CD4-positive, alpha-beta T cell treated with Interleukin-21 for 1 hour (primary cell): ENCODE results near the gene CACNB3.
A peak's percentile ranks its signal among the peaks of the same experiment; 100 is the strongest.
"Not testable (repeated sequence)": the region's sequence is repeated elsewhere in the genome, so short reads cannot be mapped to it uniquely, and the experiment has no call there.

Source experiments
- DNase-seq: peaks from one replicate; pipeline ENCODE4 v3.0.0-alpha.2; 2020

The CACNB3 gene

DNA sequence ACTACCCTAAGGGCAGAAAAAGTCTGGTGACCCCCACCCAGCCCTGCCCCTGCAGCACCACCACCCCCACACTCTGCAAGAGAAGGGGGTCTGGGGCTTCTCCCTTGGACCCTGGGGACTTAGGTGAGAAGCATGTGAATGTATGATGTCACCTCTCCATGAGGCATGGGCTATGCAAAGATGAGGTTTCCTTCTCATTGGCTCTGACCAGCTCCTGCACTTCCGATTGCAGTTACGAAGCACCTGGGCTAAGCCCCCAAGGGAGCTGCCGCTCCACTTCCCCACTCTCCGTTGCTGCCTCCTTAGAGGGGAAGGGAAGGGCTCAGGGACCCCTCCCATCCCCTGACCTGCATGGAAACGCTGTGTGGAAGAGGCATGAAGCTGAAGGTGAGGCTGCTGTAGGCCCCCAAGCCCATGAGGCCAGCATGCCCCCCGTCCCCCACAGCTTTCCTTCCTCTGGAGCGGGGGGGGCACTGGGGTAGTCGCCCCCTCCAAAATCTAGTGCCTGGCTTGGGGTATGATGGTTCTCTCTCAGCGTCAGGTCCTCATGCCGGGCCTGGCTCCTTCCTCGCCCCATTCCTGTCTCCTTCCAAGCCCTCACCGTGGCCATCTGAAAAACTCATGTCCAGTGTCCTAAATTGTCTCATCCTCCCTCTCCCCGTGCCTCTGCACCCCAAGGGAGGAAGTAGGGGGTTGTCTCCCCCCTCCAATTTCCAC lies 39.1 kb downstream of the CACNB3 start:
- DNase-seq = no peak

DNA sequence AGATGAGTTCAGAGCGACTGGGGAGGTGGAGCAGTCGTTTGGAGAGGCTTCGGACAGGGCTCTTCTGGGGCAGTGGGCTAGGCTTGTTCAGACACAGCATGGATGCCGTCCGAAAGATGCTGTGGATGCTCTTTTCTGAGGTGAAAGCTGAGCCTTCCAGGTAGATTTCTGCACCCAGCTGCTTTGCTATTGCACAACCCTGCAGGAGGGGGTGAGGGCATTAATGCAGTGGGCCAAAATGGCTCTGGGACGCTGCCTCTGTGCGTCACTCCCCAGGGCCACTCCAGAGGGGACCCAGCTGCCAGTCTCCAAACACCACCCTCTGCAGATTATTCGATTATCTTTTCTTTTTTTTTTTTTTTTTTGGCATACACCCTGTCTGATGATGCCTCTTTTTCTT lies 39.7 kb downstream of the CACNB3 start:
- no peak for DNase-seq

DNA sequence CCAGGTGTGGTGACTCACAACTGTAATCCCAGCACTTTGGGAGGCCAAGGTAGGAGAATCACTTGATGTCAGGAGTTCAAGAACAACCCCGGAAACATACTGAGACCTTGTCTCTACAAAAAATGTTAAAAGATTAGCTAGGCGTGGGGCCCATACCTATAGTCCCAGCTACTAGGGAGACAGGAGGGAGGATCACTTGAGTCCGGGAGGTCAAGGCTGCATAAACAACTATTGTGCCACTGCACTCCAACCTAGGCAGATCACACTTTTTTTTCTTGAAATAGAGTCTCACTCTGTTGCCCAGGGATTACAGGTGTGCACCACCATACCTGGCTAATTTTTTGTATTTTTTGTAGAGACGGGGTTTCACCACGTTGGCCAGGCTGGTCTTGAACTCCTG lies 41.3 kb downstream of the CACNB3 start:
- no peak for DNase-seq

DNA sequence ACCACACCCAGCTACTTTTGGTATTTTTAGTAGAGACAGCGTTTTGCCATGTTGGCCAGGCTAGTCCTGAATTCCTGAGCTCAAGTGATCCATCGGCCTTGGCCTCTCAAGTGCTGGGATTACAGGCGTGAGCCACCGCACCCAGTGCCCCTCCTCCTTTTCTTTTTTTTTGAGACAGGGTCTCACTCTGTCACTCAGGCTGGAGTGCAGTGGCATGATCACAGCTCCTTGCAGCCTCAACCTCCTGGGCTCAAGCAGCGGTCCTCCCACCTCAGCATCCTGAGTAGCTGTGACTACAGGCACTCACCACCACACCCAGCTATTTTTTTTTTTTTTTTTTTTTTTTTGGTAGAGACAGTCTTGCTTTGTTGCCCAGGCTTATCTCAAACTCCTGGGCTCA lies 41.9 kb downstream of the CACNB3 start:
- not testable (repeated sequence) for DNase-seq

DNA sequence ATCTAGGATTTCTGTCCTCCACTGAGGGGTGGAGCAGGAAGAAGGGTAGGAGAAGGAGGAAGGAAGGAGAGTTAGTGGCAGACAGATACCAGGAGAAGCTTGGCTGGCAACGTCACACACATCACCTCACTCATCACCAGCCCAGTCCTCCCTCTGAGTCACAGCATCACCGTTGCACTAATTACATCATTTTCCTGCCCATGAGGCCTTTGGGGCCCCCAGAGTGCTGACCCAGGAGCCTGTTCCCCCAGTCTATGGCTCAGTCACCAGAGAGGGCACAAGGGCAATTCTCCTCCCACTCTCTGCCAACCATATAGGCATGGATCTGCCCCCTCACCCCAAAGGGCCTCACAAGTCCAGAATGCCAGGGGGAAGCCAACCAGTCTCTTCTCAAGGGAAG lies 42.8 kb downstream of the CACNB3 start:
- DNase-seq = no peak

DNA sequence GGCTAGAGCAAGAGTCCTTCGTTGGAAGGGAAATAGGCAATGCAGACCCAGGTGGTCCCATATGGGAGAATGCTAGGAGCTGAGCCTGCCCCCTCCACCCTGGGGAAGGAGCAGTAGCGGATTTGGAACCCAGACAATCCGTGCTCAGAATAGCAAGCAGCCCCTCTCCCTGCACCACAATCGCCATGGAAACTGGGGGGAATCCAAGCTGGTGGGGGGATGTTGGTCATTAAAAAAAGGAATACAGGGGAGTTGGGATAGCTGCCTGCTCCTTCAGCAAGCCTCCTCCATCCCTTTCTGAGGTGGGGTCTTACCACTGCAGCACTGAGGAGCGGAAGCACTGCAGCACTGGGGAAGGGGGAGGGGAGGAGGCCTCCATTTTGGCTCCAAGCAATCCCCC lies 44.5 kb downstream of the CACNB3 start:
- no peak for DNase-seq

DNA sequence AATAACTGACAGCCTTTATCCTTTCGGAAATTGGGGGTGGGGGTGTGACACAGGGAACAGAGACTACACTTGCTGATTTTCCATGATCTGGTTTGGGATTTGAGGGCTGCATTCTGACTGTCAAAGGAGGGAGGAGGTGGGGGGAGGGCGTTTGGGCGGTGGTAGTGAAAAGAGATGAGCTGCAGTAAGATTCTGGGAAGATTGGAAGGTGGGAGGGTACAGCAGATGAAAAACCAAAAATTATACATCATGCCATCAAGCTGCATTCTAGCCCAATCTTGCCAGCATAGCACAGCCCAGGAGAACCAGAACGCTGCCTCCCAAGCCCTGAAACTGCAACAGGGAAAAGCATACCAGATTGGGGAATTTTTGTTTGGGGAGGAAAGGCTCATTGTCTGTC lies 45.0 kb downstream of the CACNB3 start:
- DNase-seq = no peak

DNA sequence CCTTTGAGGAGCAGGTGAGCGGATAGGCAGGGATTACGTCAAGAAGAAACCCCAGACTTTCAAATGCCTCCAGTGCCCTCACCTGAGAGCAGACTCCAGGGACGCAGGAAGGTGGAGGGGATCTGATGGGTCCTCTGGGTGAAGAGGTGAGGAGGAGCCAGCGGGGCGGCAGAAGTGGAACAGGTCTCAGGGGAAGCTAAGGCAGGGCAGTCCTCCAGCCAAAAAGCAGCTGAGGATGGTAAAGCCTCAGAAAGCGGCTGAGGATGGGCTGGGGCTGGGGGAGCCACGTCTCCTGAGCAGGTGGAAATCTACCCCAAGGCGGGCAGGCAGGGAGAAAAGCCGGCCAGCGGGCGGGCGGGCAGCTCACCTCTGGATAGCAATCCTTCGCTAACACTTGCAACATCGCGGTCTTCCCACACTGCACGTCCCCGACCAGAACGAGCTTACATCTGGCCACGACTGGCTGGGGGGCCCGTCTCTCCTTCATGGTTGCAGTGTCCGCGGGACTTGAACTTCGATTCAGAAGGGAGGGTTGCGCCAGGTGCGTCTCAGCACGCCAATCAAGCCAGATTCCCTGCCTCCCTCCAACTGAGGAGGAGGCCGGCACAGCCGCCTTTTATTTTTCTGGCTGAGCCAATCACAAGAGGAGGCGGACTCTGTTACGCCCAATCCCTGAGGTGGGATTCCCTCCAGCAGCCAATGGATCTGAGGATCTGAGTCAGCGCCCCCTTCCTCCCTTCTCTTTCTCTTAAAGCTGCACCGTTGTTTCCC lies 47.2 kb downstream of the CACNB3 start, which contains the start of gene RND1:
TSS of gene RND1 (minus strand) at position 590 of the 771 bp plus-strand sequence. CDS start at position 487, 103 bp downstream.
- peak; percentile 93 for DNase-seq

DNA sequence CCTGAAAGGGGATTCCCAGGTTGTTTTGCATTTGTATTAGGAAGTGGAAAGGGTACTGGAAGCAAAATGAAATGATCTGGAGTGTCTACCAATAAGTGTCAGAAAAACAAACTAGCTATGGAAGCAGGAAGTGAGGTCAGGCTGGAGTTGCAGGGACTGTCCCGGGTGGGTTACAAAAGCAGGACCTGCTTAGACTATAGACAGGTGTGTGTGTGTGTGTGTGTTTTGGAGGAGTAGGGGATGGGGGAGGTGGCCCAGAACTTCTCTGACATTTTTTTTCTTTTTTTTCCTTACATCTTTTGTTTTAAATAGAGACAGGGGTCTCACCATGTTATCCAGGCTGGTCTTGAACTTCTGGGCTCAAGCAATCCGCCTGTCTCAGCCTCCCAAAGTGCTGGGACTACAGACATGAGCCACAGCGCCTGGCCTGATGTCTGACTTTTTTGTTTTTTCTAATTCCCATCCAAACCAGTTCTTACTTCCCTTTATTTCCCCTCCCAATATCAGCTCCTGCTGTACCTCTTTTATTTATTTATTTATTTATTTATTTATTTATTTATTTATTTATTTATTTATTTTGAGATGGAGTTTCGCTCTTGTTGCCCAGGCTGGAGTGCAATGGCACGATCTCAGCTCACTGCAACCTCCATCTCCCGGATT lies 47.9 kb downstream of the CACNB3 start:
- no peak for DNase-seq

DNA sequence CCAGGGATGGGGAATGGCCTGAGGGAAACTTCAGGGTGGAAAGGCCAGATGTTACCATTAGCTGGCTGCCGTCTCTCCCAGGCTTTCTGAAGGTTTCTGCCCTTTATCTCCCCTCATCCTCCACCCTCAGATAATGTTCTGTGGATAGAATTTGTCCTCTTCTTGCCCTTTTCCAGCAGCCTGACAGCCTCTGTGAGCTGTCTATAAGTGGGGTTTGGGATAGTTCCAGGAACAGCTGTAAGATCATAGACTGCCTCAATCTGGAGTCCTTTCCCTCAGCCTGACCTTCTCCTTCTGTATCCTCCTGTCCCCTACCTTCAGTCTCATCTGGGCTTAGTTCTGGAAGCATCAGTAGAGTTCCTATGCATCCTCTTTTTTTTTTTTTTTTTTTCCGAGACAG lies 50.2 kb downstream of the CACNB3 start:
- no peak for DNase-seq

DNA sequence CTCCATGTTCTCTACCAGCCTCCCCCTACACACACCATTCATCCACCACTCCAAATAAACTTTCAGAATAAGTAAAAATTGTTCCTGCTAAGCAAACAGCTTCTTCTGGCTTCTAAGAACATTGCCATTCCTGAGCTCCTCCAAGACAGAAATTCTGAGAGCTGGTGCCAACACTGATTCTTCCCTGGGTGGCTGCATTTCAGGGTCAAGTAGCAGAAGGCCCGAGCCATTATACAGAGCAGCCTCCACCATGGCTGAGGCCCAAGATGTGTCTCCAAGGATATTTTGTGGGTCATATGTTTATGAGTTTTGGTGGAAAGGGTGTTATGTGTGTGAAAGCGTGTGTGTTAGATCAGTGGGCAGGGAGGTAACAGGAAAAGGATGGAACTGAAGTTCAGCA lies 50.9 kb downstream of the CACNB3 start:
- no peak for DNase-seq

DNA sequence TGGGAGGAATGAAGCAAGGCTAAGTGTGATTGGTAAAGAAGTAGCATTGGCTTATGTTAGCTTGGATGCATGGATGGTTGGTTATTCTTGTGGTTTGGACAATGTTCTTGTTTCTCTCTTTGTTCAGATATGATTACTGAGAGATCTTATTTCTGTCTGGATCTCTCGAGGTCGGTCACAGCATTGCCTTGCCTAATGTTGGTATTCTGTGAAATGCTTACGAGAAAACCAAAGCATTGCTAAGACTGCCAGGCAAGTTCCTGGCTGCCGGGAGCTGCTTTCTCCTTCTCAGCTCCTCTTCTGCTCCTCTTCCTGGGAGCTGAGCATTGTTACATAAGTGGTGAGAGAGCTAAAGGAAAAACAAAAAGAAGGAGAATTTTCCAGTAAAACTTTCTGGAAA lies 54.8 kb downstream of the CACNB3 start:
- DNase-seq = no peak

DNA sequence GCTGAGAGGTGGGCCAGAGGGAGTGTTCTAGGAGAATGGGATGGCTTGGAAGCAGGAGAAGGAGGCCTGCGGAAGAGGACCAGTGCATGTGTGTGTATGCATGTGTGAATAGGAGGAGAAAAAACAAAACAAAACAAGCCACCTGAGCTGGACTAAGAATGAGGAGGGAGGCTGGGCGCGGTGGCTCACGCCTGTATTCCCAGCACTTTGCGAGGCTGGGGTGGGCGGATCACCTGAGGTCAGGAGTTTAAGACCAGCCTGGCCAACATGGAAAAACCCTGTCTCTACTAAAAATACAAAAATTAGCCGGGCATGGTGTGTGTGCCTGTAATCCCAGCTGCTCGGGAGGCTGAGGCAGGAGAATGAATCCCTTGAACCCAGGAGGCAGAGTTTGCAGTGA lies 55.2 kb downstream of the CACNB3 start:
- DNase-seq = not testable (repeated sequence)

DNA sequence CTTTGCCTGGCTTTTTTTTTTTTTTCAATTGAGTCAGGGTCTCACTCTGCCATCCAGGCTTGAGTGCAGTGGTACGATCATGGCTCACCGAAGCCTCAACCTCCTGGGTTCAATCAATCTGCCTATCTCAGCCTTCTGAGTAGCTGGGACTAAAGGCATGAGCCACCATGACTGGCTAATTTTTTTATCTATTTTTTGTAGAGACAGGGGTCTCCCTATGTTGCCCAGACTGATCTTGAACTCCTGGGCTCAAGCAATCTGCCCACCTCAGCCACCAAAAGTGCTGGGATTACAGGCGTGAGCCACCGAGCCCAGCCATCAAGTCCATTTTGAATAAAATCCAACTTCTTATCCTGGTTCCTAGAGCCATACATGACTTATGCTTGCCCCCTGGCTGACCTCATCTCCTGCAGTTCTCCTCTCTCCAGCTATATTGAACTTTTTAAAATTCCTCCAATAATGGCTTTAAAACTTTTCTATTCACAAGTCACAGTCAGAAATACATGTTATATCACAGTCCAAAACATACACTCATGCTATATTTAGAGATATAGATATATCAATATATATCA lies 57.7 kb downstream of the CACNB3 start:
- DNase-seq = no peak
